ENCODE data around the gene PRELID3B. TPM values are rescaled to one million over a fixed set of nuclear protein-coding genes. Genes with fewer than 3 reads are reported as not detected.

Gene PRELID3B
- total RNA-seq, 1 experiment from 2014 or later: 129 TPM

- RAD21 ChIA-PET (ENCODE audit: low non-redundant PET in 1 of 2, low total read pairs in 2 of 2, uncharacterized antibody in 2 of 2, unreplicated experiment in 2 of 2): no interaction called here
- TF ChIP-seq REST (IDR thresholded peaks at IDR 0.05; ENCODE audit: low read depth) (no peak), POLR2A (IDR thresholded peaks at IDR 0.05; ENCODE audit: borderline replicate concordance, extremely low read depth, insufficient read depth, insufficient read length) (no peak), ZFX (IDR thresholded peaks at IDR 0.05) (no peak), YY1 (IDR thresholded peaks at IDR 0.05; ENCODE audit: extremely low read depth, insufficient replicate concordance, low read depth, low read length) (no peak), RAD21 (IDR thresholded peaks at IDR 0.05; ENCODE audit: low read depth) (no peak), SIN3A (IDR thresholded peaks at IDR 0.05; ENCODE audit: low read depth) (no peak), FOSL1 (IDR thresholded peaks at IDR 0.05; ENCODE audit: low read depth) (no peak), EZH2phosphoT487 (IDR thresholded peaks at IDR 0.05; ENCODE audit: borderline replicate concordance) (no peak), ATF3 (IDR thresholded peaks at IDR 0.05) (no peak), EZH2 (IDR thresholded peaks at IDR 0.05) (no peak), MAX (IDR thresholded peaks at IDR 0.05) (no peak)
- CTCF ChIA-PET: no interaction called here
- ATAC-seq (no peak), DNase-seq (ENCODE audit: low read depth, low spot score) (no peak)
- Histone ChIP-seq H3K9me2 (ENCODE audit: insufficient read depth) (no peaks in the 10 kb centered on the region), H3K27ac (ENCODE audit: low read depth, low read length) (no peak overlapping the region), H2AFZ (ENCODE audit: low read depth, low read length, poor library complexity, severe bottlenecking) (no peak overlapping the region), H3K36me3 (ENCODE audit: control insufficient read depth in 1 of 2, insufficient read depth in 2 of 2, low read length in 2 of 2) (peaks cover 26 to 55% of the 10 kb centered on the region in 2 experiments), H3K4me1 (ENCODE audit: control insufficient read depth in 1 of 2, insufficient read depth in 2 of 2, low read length in 2 of 2) (no peaks in the 10 kb centered on the region), H3K27me3 (ENCODE audit: insufficient read depth, low read length) (no peaks in the 10 kb centered on the region), H3K9me3 (ENCODE audit: control insufficient read depth in 1 of 2, insufficient read depth in 1 of 2, low read depth in 1 of 2, low read length in 2 of 2) (no peaks in the 10 kb centered on the region), H3K4me3 (replicated peaks in 1 of 2; ENCODE audit: low read depth in 1 of 2, low read length in 2 of 2) (no peak overlapping the region), H3K4me2 (ENCODE audit: low read length) (no peak overlapping the region), H4K20me1 (ENCODE audit: insufficient read depth) (peaks cover 22% of the 10 kb centered on the region; the same call in 1 of the 2 replicates), H3K79me2 (ENCODE audit: insufficient read depth, low read length) (peaks cover 45% of the 10 kb centered on the region), H3K9ac (ENCODE audit: low read length) (no peak overlapping the region)
- POLR2A ChIA-PET: interaction anchor here (1.3 kb wide), 1 partner anchor 8 kb away, joined by 4 read pairs; the partner anchor contains the start of gene ATP5F1E
- BruUV-seq (replicated peaks): no TSS peak
- intact Hi-C loops (cut with micrococcal nuclease): no loop called here
These were observed 18.5 kb downstream of the PRELID3B start for GRCh38 chr20:59024111-59024530.
